GM19099 (cell line): ENCODE results near the gene DLK2.

Experiments used
- POLR2A ChIP-seq: IDR thresholded peaks from 3 replicates; pipeline ENCODE4 v1.6.1; 2011; ENCODE audit warnings: low read depth; ENCODE audit not compliant: insufficient read length; ENCODE audit errors: extremely low read depth

DLK2 gene

DNA sequence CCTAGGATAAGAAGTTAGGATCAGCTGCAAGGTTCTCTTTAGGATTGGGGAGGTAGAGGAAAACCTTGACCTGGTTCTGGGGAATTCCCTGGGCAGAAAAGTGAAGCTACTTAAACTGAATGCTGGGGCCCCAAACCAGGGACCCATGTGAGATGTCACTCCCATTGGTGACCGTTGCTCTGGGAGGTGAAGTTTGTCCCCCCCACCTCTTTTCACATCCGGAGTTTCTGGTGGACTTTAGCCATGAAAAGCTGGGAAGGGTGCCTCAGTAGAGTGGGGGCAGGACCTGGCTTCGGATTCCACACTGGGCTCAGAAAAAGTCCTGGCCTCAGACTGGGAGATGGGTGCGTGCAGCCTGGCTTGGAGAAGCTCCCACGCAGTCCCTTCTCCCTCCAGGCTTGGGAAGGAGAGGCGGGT is 35.2 kb upstream of the DLK2 start:
- TF ChIP-seq POLR2A, result no peak

DNA sequence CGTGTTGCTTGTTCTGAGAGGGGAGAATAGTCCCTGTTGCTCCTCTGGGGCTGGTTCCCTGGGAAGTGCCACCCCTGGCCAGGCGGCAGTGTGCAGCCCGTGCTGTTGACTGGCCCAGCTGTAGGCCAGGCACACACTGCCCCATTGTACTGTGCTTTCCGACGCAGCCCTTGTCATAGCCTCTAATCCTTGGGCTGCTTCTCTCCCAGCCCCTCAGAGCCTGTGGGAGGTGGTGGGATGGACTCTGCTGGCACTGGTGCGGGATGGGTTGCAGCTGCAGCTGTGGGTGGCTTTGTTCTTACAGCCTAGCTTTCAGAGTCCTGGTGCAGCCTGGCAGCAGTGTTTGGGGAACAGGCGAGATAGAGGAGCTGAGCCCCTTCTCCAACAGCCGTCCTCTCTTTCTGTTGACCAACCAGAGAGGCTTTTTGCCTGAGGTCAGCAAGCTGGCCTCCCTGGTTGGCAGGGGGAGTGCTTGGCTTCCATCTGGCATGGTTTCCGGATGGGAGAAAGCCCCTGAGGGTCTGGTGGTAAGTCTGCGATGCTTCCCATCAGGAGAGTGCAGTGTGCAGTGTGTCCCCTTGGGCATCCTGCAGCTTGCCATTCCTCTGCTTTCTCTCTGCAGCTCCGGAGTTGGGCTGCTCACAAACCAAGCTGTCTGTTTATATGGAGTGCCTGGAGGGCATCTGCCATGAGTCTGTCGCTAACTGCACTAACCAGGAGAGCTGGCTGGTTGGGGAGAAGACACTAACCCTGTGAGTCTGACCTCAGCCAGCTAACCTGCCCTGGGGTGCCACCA is 34.1 kb upstream of the DLK2 start:
- no peak for TF ChIP-seq POLR2A

DNA sequence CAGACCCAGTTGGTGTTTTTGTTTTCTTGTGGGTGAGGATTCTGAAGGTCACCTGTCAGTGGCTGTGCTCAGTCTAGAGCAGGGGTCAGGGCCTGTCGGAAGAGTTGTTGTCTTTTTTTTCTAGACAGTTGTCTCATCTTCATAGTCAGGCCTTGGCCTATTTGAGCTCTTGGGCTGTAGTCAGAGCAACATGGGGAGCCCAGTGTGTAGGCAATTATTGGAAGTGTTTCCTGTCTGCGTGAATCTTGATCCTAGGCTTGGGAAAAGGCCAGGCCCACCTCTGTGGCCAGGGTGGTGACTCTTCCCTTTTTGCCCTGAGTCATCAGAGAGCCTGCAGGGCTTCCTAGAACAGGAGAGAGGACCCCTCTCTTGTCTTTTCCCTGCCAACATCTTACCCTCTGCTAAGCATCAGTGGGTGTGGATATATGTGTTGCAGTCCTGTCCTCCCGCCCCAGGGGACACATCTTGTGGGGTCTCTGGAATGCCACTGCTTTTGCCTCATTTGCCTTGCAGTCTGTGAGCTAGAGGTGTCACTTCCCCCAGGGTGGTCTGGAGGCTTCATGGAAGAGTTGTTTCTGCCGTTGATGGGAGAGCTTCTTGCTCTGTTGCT is 33.4 kb upstream of the DLK2 start:
- no peak for TF ChIP-seq POLR2A

DNA sequence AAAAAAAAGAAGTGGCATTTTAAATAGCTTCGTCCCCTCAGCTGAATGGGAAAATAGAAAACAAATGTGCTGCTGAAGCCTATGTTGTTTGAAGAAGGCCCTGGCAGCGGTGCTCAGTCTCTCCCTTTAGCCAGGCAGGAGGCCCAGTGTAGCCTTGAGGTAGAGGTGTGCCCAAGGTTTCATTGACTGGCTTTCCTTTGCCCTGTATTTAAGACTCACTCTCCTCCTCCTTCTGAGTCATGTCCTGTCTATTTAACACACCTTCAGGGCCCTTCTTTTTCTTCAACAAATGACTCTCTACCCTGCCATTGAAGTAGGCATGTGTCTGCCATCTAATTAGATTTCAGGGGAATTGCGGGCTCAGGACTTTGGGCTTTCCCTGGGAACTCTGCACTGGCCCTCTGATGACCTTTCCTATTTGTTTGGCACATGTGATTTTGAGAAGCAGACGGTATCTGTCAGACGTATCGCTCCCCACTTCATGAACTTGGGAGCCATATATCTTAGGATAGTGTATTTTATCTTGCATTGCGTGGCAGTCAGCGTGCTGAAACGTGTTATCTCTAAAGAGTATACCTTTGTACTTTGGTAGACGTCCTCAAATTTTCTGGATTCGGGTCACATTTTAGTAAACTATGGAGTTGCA is 26.4 kb upstream of the DLK2 start:
- no peak for TF ChIP-seq POLR2A

DNA sequence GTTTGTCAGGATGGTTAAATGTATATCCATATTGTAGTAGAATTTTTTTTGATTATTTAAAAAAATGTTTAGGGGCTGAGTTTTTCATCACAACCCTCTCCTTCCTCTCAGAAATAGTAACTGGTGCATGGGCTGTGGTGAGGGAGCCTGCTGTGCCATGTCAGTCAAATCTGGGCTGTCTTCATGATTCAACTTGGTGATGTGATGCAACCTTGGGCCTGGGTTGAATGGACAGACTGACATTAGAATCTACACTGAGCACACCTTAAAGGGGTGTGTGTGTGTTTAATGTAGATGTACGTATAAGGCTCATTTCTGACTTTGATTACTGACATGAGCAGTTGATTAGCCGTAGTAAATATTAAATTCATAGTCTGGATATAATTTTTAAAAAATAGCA is 25.7 kb upstream of the DLK2 start:
- no peak for TF ChIP-seq POLR2A

DNA sequence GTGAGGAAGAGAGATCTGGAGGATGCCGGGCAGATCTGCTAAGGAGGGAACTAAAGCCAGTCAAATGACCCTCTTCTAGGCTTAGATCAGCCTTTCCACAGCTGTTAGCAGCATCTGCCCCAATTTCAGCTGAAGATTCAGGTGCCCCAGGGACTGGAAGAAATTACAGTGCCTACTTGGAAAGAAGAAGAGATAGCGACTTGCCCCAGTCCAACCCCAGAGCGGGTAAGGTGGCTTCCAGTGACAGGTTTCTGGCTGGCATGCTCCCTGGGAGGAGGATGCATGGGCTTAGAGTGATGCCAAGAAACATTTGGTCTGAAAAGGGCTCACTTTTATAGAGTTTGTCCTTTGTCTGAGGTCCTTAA is 22.6 kb upstream of the DLK2 start:
- TF ChIP-seq POLR2A, result no peak

DNA sequence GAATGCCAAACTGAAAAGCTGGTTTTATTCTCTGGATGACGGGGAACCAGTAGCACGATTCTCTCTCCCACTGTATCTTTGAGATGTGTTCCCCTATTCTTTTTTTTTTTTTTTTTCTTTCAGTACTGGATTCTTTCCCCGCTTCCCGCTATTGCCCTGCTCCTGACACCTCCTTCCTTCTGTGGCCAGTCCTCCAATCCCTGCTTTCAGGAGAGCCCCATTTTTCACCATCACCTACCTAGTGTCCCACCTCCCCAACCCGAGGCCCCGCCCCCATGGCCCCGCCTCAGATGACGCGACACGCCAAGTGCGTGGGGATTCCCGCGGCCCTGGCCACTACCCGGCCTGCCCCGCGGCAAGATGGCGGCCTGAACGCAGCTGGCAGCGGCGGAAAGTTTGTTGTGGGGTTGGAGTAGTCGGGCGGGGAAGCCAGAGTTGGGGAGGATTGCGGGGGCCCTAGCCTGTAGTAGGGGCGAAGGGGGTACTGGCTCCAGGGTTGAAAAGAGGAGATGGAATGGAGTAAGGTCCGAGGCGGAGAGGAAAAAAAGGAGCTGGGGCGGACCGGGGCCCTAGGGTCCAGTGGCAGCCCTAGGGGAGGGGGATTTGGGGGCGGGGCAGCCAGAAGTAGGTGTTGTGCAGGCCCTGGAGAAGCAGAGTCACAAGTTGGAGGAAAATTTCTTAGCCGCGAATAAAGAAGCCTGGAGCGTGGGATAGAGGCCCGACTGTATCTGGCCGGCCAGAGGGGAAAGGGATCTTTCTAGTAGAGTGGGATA is 22.1 kb upstream of the DLK2 start, which contains the start of gene TJAP1:
TJAP1 (plus strand) TSS at position 336 of the 773 bp plus-strand sequence. CDS start 21,432 bp downstream, outside the sequence.
- TF ChIP-seq POLR2A, result peak; percentile 92

DNA sequence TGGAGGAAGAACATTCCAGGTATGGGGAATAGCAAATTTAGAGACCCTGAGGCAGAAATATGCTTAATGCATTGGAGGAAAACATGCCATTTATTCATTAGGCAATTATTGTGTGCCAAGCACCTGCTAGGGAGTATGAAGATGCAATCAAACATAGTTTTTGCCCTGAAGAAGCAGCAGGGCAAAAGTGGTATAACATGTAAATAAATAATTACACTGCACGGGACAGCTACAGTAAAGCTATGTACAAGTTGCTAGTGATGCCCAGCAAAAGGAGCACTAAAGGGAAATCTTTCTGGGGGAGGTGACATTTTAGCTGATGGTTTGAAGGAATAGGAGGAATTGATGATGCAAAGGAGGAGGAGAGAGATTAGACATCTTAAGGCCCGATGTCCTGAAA is 21.4 kb upstream of the DLK2 start:
- TF ChIP-seq POLR2A, result no peak

DNA sequence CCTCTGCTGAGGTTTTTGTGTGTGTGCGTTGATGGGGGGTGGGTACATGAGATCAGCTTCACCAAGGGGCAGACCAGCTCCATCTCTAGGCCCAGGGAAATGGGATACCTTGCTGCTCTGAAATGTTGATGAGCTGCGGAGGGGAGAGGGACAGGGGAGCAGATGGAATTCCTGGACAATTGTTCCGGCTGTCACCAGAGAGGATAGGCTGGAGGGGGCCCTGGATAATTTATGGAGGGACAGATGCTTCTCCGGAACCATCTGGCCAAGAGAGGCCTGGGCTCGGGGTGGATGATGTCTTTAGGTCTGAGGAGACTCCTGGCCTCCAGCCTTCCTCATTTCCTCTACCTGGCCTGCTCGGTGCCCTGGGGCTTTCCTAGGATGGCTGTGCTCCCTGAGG is 20.2 kb upstream of the DLK2 start:
- no peak for TF ChIP-seq POLR2A

DNA sequence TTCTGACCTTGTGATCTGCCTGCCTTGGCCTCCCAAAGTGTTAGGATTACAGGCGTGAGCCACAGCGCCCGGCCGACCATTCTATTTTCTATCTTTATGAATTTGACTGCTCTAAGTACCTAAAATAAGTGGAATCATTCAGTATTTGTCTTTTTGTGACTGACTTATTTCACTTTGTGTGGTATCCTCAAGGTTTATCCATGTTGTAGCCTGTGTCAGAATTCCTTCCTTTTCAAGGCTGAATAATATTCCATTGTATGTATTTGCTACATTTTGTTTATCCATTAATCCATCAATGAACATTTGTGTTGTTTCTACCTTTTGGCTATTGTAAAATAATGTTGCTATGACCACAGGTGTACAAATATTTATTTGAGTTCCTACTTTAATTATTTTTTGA is 17.2 kb upstream of the DLK2 start:
- no peak for TF ChIP-seq POLR2A

DNA sequence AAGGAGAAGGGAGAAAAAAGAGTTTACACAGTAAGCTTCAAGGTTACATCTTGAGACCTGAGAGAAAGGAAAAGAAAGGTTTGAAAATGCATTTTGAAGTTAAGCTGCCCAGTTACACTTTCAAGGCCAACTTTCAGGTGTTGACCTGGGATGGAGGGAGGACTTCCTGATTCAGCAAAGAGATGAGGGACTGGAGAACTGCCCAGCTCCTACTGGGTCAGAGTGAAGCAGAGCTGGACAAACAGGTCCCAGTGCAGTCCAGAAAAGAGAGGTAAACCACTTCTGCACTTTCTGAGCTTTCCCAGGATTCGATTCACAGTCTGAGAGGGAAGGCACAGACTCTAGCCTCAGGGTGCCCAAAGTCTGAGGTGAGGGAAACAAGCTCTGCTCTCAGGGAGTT is 16.1 kb upstream of the DLK2 start:
- no peak for TF ChIP-seq POLR2A

DNA sequence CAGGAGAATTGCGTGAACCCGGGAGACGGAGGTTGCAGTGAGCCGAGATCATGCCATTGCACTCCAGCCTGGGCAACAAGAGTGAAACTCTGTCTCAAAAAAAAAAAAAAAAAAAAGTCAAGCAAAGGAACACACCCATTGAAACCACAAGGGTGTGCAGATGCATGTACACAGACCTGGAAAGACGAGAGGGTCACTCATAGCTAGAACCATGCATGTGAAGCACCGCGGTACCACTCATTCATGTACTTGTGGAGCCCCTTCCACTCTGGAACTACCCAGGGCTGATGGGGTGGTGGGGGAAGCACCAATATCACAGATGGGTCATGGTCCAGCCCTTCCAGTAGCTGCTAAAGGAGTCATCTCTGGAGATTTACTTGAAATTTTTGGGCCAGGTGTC is 14.6 kb upstream of the DLK2 start:
- no peak for TF ChIP-seq POLR2A

DNA sequence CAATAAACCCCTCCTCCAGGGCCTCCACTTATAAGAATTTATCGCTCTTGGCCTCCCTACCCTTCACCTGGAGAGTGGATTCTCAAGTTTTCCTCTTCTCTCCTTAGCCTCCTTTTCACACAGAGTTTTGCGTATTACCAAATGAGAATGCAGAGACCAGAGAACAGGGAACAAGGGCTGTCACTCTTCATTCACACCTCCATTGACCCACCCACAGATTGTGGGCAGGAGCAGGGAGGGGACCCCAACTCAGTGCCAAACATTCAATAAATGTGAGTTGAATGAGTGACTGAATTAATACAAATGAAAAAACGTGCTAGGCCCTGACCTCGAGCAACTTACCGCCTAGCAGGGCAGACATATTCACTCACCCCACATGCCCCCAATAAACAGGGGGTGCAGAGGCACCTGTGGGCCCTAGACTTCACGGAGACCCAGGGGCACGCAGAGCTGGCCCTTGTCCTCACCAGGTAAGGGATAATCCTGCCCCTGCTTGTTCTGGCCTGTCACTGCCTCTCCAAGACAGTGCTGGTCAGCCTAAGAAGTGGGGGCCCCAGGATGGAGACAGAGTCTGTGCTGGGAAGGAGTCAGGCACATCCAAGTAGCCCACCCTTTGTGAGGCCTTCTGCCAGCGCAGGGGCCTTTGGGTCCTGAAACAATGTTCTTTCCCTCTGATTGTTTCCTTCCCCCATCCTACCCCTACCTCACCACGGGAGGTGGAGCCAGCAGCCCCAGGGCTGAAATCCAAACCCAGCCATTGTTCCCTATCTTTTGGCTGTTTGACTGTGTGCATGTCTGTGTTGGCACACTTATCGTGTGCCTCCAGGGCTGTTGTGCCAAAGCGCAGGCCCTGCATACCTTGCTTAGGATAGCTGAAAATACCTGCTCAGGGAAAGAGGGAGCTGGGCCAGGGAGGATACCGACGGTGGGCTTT is 13.7 kb upstream of the DLK2 start:
- no peak for TF ChIP-seq POLR2A

DNA sequence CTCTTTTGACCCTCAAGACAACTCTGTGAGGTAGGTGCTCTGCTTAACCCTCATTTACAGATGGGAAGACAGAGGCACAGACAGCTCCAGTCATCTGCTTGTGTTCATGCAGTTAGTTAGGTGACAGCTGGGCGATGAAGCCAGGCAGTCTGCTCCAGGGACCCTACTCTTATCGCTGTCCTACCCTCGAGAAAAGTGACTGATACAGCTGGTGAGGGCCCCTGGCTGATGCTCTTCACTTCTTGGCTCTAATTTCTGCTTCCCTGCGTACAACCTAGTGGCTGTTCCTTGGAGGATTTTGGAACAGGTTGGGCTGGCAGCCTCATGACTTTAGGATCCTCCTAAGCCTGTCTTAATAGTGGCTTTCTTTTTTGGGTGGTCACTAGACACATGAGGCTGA is 12.9 kb upstream of the DLK2 start:
- TF ChIP-seq POLR2A, result no peak
